ENCODE data around the gene XK.

- TF ChIP-seq CTCF (conservative IDR thresholded peaks at IDR 0.05 in 1 of 2, IDR thresholded peaks at IDR 0.05 in 1 of 2; ENCODE audit: extremely low read depth in 1 of 2, insufficient read depth in 1 of 2, low read depth in 1 of 2, low read length in 2 of 2) (no peak), EZH2 (IDR thresholded peaks at IDR 0.05; ENCODE audit: borderline replicate concordance, low read length) (no peak)
These were observed 4.5 kb downstream of the XK start for GRCh38 chrX:37690119-37690518.

Measured in mammary epithelial cell (primary cell).